Measurements from ENCODE around the gene RPAP3. TPM values are rescaled to one million over a fixed set of nuclear protein-coding genes. Genes with fewer than 3 reads are reported as not detected.

RPAP3 gene
- polyA plus RNA-seq, 3 donors = 9.6 to 20.6 (median 19.0) TPM

GRCh38 chr12:47751561-47751960 lies 45.7 kb upstream of the RPAP3 start:
- TF ChIP-seq, protein P1, sequence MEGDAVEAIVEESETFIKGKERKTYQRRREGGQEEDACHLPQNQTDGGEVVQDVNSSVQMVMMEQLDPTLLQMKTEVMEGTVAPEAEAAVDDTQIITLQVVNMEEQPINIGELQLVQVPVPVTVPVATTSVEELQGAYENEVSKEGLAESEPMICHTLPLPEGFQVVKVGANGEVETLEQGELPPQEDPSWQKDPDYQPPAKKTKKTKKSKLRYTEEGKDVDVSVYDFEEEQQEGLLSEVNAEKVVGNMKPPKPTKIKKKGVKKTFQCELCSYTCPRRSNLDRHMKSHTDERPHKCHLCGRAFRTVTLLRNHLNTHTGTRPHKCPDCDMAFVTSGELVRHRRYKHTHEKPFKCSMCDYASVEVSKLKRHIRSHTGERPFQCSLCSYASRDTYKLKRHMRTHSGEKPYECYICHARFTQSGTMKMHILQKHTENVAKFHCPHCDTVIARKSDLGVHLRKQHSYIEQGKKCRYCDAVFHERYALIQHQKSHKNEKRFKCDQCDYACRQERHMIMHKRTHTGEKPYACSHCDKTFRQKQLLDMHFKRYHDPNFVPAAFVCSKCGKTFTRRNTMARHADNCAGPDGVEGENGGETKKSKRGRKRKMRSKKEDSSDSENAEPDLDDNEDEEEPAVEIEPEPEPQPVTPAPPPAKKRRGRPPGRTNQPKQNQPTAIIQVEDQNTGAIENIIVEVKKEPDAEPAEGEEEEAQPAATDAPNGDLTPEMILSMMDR (IDR thresholded peaks at IDR 0.05) = no peak
- H3K4me3 Mint-ChIP-seq = no peak overlapping the region
- intact Hi-C loops (cut with micrococcal nuclease) = no loop called here
- H3K9ac ChIP-seq (ENCODE audit: insufficient read depth, low read length, poor library complexity, severe bottlenecking) = no peak overlapping the region
- no peaks in the 10 kb centered on the region for H3K27me3 ChIP-seq (ENCODE audit: control insufficient read depth in 2 of 2, insufficient read depth in 2 of 2, low read length in 2 of 2)
- 85% methylated on average over 5 of the region's 9 CpGs for WGBS (ENCODE audit: insufficient coverage)
- peaks cover 8 to 27% of the 10 kb centered on the region in 2 donors for H3K4me1 ChIP-seq (ENCODE audit: control insufficient read depth in 1 of 2, insufficient read depth in 2 of 2, low read length in 2 of 2)
- H4K20me1 ChIP-seq (ENCODE audit: insufficient read depth, low read length) = no peaks in the 10 kb centered on the region
- no peaks in the 10 kb centered on the region for H3K9me3 ChIP-seq (replicated peaks in 1 of 2; ENCODE audit: control insufficient read depth in 1 of 2, insufficient read depth in 1 of 2, low read length in 2 of 2)
- no peak overlapping the region for H3K27ac ChIP-seq (ENCODE audit: low read depth in 1 of 2, low read length in 2 of 2)
- H2AFZ ChIP-seq (ENCODE audit: insufficient read depth, low read depth, low read length, poor library complexity, severe bottlenecking) = no peak overlapping the region
- peaks cover 4 to 13% (median 9%) of the 10 kb centered on the region in 3 donors for H3K27me3 Mint-ChIP-seq (ENCODE audit: low read depth in 3 of 3)
- H3K4me3 ChIP-seq (replicated peaks in 1 of 3; ENCODE audit: low read depth in 2 of 3, low read length in 3 of 3) = no peak overlapping the region
- no peak overlapping the region for H3K4me2 ChIP-seq (replicated peaks; ENCODE audit: extremely low read depth, low read length, poor library complexity, severe bottlenecking)
- no peaks in the 10 kb centered on the region for H3K79me2 ChIP-seq (ENCODE audit: insufficient read depth, low read length)
- DNase-seq = no peak
- no peaks in the 10 kb centered on the region for H3K36me3 Mint-ChIP-seq
- H3K4me1 Mint-ChIP-seq = peaks cover 31% of the 10 kb centered on the region
- H3K27ac Mint-ChIP-seq = peak overlapping the region in 2 of 7 donors; percentile 60 to 74
- no peaks in the 10 kb centered on the region for H3K36me3 ChIP-seq (replicated peaks in 1 of 2; ENCODE audit: control insufficient read depth in 1 of 2, insufficient read depth in 2 of 2, low read length in 2 of 2)
- no peaks in the 10 kb centered on the region for H3K9me3 Mint-ChIP-seq

DNA sequence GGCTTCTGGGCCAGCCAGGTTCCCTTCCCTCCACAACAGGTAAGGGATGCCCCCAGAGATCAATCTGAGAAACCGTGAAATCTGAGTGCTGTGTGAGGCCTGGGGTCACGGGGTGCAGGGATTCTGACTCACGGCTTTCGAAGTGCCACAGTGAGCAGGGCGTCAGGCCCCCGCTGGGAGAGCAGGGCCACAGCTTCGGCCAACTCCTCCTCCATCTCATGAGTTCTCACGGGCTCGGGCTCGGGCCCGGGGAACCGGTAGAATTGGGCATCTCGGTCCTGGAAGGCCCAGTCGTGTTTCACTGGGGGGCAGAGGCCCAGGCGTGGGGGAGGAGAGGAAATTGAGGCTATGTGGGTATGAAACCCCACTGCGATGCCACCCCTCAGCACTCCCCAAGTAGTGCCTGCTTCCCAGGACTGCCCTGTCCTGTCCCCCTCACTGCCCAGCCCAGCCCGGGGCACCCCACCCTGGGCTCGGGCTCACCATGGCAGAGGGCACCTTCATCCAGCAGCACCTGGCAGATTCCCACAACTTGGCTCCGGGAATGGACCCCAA lies 45.2 kb upstream of the RPAP3 start:
- Histone ChIP-seq H2AFZ (ENCODE audit: insufficient read depth, low read depth, low read length, poor library complexity, severe bottlenecking) (no peak overlapping the region), H3K79me2 (ENCODE audit: insufficient read depth, low read length) (no peaks in the 10 kb centered on the region), H3K36me3 (replicated peaks in 1 of 2; ENCODE audit: control insufficient read depth in 1 of 2, insufficient read depth in 2 of 2, low read length in 2 of 2) (no peaks in the 10 kb centered on the region), H3K4me3 (replicated peaks in 1 of 3; ENCODE audit: low read depth in 2 of 3, low read length in 3 of 3) (no peak overlapping the region), H4K20me1 (ENCODE audit: insufficient read depth, low read length) (no peaks in the 10 kb centered on the region), H3K9ac (ENCODE audit: insufficient read depth, low read length, poor library complexity, severe bottlenecking) (no peak overlapping the region), H3K27ac (ENCODE audit: low read depth in 1 of 2, low read length in 2 of 2) (no peak overlapping the region), H3K9me3 (replicated peaks in 1 of 2; ENCODE audit: control insufficient read depth in 1 of 2, insufficient read depth in 1 of 2, low read length in 2 of 2) (no peaks in the 10 kb centered on the region), H3K4me1 (ENCODE audit: control insufficient read depth in 1 of 2, insufficient read depth in 2 of 2, low read length in 2 of 2) (peaks cover 8 to 25% of the 10 kb centered on the region in 2 donors), H3K27me3 (ENCODE audit: control insufficient read depth in 2 of 2, insufficient read depth in 2 of 2, low read length in 2 of 2) (no peaks in the 10 kb centered on the region), H3K4me2 (replicated peaks; ENCODE audit: extremely low read depth, low read length, poor library complexity, severe bottlenecking) (no peak overlapping the region)
- H3K9me3 Mint-ChIP-seq = no peaks in the 10 kb centered on the region
- WGBS (ENCODE audit: insufficient coverage) = 93% methylated on average over 8 of the region's 19 CpGs
- peak overlapping the region in 1 of 7 donors; percentile 74 for H3K27ac Mint-ChIP-seq
- DNase-seq = no peak
- peaks cover 32% of the 10 kb centered on the region for H3K4me1 Mint-ChIP-seq
- intact Hi-C loops (cut with micrococcal nuclease) = no loop called here
- TF ChIP-seq, protein P1 (IDR thresholded peaks at IDR 0.05) = no peak
- no peaks in the 10 kb centered on the region for H3K36me3 Mint-ChIP-seq
- peaks cover 5 to 13% (median 9%) of the 10 kb centered on the region in 3 donors for H3K27me3 Mint-ChIP-seq (ENCODE audit: low read depth in 3 of 3)
- H3K4me3 Mint-ChIP-seq = no peak overlapping the region
